ENCODE data around the gene INPP5D. TPM values are rescaled to one million over a fixed set of nuclear protein-coding genes. Genes with fewer than 3 reads are reported as not detected.

Gene INPP5D
- total and polyA plus RNA-seq, 2 of the 13 experiments (the other 11 are each of a cell fraction or from before 2014, with no cell fraction given) = 16.7 to 18.0 TPM

- TF ChIP-seq ZNF275 (CRISPR knock-in tag; IDR thresholded peaks at IDR 0.05; ENCODE audit: borderline replicate concordance) (0 out of 2 replicates have a peak, but pooled peaks have one; percentile 24), ZFY (CRISPR knock-in tag; IDR thresholded peaks at IDR 0.05) (peak; percentile 63; the same call in 1 of the 2 replicates), ZSCAN5A (CRISPR knock-in tag; IDR thresholded peaks at IDR 0.05; ENCODE audit: borderline replicate concordance) (no peak), RNF219 (CRISPR knock-in tag; IDR thresholded peaks at IDR 0.05) (no peak), DMTF1 (CRISPR knock-in tag; IDR thresholded peaks at IDR 0.05) (no peak), ARID4A (CRISPR knock-in tag; IDR thresholded peaks at IDR 0.05; ENCODE audit: borderline replicate concordance) (no peak), NFATC3 (CRISPR knock-in tag; IDR thresholded peaks at IDR 0.05) (0 out of 2 replicates have a peak, but pooled peaks have one; percentile 22), HOXA9 (CRISPR knock-in tag; IDR thresholded peaks at IDR 0.05; ENCODE audit: borderline replicate concordance) (no peak), ZNF232 (CRISPR knock-in tag; IDR thresholded peaks at IDR 0.05; ENCODE audit: borderline replicate concordance) (peak; percentile 69; the same call in 1 of the 2 replicates), TFE3 (CRISPR knock-in tag; IDR thresholded peaks at IDR 0.05) (no peak), HHEX (CRISPR knock-in tag; IDR thresholded peaks at IDR 0.05) (no peak)
These were observed 47.7 kb upstream of the INPP5D start (continued) for GRCh38 chr2:233012301-233012971.
